Hematopoietic multipotent progenitor cell treated with erythropoietin and hydrocortisone succinate and interleukin-3 and kit ligand, for 15 days (in vitro differentiated cells): ENCODE data around the gene PAPOLB.
"Not testable (repeated sequence)": the region's sequence is repeated elsewhere in the genome, so short reads cannot be mapped to it uniquely, and the experiment has no call there.

Experiments
- DNase-seq: peaks from one replicate; pipeline ENCODE4 v3.0.0-alpha.2; 2015; ENCODE audit warnings: low spot score

PAPOLB gene

DNA sequence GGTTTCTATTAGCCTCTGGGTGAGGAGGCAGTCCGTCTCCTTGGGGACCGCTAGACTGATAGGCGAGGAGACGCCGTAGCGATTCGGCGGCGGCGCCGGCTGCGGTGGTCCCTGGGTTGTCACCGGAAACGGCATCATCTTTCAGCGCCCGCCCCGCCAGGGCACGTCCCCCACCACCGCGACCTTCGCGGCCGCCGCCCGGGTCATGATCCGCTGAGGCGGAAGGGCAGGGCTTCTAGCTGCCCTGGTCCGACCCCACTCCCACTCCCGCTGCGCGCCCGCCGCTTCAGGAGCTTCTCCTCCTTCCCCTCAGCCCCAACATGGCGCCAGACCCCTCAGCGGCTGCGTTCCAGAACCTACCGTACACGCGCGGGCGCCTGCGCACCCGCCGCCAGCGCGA, at the start of gene PAPOLB:
Gene PAPOLB (minus strand): TSS at position 358 of the 400 bp plus-strand sequence. CDS start 220 bp downstream, at position 138.
- DNase-seq, result no peak

DNA sequence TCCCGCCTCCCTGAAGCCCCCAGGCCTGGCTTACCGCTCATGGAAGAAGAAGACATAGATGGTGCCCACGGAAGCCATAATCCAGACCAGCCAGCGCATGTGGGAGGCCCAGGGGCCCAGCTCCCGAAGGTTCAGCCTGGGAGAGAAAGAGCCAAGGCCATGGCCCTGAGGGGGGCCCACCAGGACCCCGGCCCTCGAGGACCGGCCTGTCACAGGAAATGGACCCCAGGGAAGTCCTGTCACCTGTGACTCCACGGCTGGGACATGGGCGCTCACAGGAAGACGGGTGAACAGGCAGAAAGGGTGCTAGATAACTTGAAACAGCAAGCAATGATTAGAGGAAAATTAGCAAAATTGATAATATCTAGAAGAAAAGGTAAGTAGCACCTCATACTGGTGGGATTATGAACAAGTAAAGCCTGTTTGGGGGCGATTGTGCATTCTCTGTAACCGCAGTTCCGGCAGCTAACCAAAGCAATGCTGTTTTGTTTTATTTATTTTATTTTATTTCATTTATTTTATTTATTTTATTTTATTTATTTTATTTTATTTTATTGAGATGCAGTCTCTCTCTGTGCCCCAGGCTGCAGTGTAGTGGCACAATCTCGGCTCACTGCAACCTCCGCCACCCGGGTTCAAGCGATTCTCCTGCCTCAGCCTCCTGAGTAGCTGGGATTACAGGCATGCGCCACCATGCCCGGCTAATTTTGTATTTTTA, 49.4 kb upstream of the PAPOLB start:
- no peak for DNase-seq

DNA sequence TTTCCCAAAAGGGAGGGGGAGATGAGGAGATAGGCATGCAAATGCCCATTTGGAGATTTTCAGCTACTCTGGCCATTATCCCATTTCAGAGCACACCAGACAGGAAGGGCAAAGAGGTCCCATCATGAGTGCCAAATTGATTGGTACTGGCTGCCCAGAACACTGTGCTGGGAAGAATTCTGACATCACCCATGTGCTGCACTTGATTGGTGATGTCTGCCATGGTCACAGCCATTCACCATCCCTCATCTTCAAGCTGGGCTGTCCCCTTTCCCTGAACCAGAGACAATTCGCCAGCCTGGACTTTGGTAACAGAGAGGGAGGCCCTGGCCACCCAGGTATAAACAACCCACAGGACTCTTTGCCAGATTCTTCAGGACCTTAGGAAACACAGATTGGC, 44.9 kb upstream of the PAPOLB start:
- no peak for DNase-seq

DNA sequence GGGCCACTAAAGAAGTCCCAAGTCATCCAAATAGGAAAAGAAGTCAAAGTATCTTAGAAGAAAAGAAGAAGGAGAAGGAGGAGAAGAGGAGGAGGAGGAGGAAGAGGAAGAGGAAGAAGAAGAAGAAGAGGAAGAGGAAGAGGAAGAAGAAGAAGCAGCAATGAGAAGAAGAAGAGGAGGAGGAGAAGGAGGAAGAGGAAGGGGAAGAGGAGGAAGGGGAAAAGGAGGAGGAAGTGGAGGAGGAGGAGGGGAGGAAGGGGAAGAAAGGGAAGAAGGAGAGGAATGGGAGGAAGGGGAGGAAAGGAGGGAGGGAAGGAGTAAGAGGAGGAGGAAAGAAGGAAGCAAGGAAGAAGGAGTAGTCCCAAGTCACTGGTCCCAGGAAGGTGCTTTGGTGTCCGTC, 43.3 kb upstream of the PAPOLB start:
- no peak for DNase-seq

DNA sequence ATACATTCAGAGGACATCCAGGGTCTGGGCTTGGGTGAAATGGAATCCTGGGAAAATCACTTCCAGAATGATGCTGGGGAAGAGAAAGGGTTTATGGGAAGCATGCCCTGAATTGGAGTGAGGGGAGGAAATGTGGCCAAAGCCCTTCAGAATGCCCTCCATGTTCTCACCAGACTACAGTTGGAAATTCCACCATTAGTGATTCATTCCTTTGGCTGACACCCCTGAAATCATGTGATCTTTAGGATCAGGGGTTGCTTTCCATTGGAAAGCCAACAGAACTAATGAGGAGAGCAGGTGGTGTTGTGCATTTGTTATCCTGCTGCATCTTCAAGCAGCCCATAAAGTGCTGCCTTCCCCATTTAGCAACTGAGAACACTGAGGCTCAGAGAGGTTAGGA, 42.5 kb upstream of the PAPOLB start:
- DNase-seq, result no peak

DNA sequence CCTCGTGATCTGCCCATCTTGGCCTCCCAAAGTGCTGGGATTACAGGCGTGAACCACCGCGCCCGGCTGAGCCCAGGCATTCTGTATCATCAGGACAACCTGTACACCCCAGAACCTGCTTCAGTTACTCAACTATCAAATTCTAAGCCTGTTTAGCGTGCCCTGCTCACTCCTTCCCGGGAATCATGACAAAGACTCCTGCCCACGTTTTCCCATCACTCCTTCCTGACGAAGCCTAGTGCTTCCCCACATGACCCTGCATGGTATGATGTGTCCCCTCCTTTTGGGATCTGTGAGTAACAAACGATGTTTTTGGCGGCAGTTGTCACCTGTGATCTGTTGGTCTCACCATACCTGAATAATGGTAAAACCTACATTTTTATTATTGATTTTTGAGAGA, 33.9 kb upstream of the PAPOLB start:
- DNase-seq, result no peak

DNA sequence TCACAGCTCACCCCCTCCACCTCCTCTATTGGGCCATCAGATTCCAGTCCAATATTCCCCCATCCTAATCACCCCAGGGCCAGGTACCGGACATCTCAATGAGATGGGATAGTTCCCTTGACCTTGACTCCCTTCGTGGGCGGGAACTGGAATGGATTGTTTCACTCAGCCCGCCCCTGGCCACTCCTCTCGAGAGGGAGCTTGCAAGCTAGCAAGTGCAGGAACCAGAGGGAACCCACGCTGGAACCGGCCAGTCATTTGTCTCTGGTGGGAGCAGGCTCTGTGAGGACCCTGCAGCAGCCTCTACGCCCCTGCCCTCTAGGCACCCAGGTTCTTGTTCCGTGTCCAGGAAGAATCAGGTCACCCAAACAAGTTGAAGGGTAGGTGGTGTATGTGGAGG, 32.7 kb upstream of the PAPOLB start:
- no peak for DNase-seq

DNA sequence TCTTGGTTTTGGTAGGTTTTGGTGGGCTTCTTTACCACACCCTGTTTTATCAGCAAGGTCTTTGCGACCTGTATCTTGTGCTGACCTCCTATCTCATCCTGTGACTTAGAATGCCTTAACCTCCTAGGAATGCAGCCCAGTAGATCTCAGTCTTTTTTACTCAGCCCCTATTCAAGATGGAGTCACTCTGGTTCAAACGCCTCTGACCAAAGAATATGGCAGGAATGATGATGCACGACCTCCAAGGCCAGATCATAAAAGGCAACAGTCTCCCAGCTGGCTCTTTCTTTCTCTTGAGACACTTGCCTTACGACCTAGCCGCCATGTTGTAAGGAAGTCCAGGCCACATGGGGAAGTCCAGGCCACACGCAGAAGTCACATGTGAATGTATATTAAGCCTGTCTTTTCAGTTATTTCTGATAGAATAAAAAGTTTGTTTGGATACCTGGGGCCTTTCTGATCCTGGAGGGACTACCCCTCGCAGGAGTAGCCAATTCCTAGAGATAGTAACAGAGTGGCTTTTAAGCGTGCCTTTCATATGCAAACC, 32.2 kb upstream of the PAPOLB start:
- DNase-seq, result no peak

DNA sequence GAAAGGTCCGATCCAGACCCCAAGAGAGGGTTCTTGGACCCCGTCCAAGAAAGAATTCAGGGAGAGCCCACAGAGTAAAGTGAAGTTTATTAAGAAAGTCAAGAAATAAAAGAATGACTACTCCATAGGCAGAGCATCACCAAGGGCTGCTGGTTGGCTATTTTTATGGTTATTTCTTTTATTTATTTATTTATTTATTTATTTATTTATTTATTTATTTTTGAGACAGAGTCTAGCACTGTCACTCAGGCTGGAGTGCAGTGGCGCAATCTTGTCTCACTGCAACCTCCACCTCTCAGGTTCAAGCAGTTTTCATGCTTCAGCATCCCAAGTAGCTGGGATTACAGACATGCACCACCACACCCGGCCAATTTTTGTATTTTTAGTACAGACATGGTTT, 31.4 kb upstream of the PAPOLB start:
- not testable (repeated sequence) for DNase-seq

DNA sequence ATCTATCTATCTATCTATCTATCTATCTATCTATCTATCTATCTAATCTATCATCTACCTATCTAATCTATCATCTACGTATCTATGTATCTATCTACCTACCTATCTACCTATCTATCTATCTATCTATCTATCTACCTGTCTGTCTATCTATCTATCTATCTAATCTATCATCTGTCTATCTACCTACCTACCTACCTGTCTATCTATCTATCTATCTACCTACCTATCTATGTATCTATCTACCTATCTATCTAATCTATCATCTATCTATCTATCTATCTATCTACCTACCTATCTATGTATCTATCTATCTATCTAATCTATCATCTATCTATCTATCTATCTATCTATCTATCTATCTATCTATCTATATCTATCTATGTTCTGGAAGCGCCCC, 29.7 kb upstream of the PAPOLB start:
- not testable (repeated sequence) for DNase-seq

DNA sequence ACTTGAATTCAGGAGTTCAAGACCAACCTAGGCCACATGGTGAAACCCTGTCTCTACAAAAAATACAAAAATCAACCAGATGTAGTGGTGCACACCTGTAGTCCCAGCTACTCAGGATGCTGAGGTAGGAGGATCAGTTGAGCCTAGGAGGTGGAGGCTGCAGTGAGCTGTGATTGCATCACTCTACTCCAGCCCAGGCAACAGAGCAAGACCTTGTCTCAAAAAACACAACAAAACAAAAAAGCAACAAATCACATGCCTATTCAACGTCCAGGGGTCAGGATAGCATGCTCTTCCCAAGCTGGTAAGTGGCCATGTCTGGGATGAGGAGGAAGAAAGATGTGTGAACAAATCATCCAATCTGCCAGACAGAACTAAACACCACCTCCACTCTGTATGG, 27.9 kb upstream of the PAPOLB start:
- no peak for DNase-seq

DNA sequence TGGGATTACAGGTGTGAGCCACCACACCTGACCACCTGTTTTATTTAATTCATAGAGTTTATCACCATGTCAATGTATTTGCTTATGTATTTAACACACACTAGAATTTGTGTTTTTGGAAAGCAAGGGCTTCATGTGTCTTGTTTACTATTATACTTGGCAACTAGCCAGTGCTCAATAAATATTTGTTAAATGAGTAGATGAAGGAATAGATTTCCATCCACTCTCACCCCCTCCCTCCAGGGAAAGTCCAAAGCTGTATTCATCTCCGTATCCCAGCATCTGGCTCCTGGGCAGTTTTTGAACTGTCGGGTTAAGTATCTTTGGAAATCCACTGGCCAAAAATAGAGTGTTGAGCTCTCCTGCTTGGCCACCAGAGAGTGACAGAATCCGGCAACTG, 26.3 kb upstream of the PAPOLB start:
- no peak for DNase-seq

DNA sequence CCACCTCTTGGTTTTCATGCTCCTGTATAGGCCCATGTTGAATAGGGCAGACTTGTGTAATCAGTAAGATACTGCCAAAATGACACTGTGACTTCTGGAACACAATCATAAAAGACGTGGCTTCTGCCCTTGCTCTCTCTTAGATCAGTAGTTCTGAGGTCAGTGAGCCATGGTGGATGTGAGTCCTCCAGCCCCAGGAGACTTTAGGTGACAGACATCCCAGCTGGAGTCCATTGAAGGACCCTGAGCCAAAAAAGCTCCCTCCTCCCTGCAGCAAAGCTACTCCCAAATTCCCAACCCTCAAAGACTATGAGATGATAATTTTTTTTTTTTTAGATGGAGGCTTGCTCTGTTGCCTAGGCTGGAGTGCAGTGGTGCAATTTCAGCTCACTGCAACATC, 24.8 kb upstream of the PAPOLB start:
- DNase-seq, result no peak

DNA sequence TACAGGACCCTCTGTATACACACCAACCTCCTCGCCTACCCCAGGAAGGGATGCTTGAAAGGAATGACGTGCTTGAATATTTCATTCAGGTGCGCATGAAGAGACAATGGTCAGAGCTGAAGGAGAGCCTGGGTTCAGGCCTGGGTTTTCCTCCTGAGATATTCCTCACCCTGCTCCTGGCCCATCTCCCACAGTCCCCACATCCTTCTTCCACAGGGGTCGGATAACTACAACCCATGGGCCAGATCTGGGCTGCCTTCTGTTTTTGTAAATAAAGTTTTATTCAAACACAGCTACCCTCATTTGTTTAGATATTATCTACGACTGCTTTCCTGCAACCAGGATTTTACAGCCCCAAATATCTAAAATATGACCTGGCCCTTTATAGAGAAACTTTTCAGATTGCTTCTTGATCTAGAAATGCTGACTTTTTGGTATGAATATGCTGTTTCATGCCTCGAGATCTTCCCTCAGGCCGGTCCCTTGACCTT, 23.5 kb upstream of the PAPOLB start:
- no peak for DNase-seq

DNA sequence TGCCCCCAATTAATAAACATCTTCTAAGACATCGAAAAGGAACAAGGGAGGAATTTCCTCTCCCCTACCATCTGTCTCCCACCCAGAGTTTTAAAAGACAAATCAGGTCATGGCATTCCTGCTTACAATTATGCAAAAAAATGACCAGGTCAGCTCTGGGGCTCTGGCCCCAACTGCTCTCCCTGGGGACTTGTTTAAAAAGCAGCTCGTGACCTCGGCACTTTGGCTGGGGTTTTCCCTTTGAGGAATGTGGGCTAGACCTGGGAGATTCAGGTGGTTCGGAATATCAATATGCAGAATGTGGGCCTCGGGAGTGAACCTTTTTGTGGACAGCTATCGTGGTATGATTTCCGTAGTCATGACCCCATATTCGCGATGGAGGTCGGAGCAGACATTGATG, 22.3 kb upstream of the PAPOLB start:
- DNase-seq, result no peak

DNA sequence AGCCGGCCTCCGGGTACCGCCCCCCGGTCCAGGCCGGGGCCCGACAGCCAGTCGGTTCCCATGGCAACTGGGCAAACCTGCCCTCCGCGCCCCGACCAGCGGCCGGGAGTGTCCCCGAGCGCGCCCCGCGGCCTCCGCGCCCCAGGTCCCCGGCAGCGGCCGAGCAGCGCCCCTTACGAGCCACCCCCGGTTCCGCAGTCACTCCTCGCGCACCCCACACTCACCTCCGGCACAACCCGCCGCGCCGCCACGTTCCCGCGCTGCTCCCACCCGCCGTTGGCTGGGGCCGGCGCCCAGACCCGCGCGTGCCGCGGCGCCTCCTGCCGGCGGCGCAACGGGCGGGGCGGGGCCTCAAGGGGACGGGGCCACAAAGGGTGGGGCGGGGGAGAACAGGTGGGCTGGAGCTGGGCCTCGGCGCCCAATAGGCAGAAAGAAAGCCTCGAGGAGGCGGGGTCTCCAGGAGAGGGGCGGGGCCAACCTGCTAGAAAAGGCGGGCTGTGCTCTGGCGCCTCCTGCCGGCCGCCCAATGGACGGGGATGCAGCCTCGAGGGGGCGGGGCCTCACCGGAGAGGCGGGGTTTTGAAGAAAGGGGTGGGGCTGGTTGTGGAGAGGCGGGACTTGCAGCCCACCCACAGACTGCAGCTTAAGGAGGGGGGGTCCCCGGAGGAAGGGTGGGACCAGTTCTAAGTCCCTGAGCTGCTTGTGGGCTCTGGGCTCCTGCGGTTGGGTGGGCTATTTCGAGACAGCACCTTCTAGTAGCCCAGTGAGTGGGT, 21.7 kb upstream of the PAPOLB start, which contains the start of gene RADIL:
Gene RADIL (minus strand): TSS at position 345 of the 773 bp plus-strand sequence. CDS start 5,577 bp downstream, outside the sequence.
- peak; percentile 75 for DNase-seq

DNA sequence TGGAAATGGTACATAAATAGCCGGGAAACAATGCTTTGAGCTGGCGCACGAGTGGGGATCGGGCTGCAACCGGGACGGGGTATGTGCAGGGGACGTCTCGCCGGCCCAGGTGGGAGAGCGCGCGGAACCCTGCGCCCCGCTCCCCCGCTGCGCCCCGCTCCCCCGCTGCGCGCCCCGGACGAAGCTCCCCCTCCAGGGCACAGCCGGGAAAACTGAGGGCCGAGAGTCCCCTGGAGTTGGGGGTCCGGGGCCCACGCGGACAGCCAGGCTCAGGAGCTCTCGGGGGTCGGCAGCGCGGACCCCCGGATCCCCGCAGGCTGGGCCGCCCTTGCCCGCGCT, 21.2 kb upstream of the PAPOLB start:
- no peak for DNase-seq

DNA sequence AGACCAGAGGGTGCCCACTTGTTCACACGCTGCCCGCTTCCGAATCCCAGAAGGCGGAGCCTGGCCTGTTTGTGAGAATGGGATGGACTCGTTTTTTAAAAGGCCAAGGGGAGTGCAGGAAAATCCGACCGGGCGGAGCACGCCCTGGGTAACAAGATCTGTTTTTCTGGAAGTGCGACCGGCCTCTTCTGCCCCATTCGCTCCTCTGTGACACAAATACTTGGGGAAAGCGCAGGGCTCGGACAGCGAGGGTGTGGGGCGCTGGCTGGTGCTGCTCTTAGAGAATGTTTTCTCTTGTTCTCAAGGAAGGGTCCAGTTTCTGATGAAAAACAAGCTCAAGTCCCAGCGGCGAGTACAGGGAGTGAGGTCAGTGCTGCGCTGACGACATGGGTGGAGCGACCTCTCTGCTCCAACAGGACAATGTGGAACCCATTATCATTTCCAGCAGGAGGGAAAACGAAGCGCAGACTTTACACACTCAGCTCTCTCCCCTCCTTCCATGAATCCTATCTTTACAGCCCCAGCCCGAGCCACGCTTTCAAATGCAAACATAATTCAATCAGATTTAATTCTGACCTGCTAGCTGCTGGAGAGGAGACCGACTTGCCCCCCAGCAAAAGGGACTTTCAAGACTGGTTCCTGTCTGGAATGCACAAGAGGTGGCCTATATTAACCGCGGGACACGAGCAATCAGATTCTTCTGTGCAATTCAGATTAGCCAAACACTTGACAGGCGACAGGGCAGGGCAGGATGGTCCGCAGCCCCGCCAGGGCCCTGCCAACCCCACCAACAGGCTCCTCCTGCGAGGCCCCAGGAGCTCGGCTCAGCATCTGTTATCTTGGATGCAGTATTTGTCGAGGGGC, 20.6 kb upstream of the PAPOLB start:
- DNase-seq, result no peak

DNA sequence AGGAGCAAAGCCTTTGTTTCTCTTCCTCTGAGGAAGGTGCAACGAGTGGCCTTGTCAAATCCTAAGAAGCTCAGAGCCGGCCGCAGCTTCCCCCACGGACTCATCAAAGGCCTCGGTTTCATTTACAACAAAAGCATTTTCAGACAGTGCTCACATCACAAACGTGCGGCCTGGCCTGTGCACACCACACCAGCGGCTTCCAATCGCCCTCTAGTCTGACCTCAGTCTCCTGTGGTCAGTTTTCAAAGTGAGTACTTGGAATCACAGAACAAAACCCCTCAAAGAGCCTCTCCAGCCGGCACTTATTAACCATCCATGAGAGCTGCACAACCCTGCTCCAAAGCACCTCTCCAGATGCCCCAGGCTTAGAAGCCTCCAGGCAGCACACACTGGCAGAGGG, 18.4 kb upstream of the PAPOLB start:
- DNase-seq, result no peak

DNA sequence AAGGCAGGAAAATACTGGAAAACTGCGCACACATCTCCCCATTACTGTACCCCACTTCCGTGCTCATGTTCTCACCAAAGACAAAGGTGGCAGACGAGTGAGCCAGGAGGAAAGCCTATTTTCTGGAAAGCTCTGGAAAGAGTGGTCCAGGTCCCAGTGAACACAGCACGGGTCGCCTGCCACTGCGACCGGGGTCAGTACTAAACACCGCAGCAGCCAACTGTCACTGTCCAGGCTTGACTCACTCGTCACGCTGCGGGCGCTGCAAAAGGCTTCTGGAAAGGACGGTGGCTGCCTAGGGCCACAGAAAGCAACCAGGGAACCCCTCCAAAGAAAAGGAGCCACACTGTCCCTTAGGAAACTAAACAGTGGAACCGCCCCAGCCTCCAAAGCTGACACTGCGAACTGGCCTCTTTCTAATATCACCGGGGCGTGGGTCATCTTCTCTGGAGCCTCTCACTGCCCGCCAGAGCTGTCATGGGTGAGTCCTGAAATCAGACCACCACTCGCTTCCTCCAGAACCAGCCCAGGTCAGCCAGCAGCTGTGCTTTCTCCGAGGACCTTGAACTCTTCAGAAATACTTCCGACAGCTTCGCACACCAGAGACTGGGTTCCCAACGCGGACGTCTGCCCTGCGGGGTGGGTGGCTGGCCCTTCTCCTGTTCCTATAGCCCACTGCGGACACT, 17.7 kb upstream of the PAPOLB start:
- no peak for DNase-seq
